ENCODE measurements around the gene ACOX1. TPM values are rescaled to one million over a fixed set of nuclear protein-coding genes. Genes with fewer than 3 reads are reported as not detected.

Gene ACOX1
- total RNA-seq, 1 donor from 2014 or later = 67.1 TPM

GRCh38 chr17:75898791-75899190 is 80.2 kb downstream of the ACOX1 start:
- Histone ChIP-seq H3K27me3 (ENCODE audit: low read depth) (no peaks in the 10 kb centered on the region), H3K36me3 (peaks cover 60% of the 10 kb centered on the region), H3K27ac (no peak overlapping the region), H3K4me3 (no peak overlapping the region), H3K9me3 (no peaks in the 10 kb centered on the region), H3K4me1 (peaks cover 36% of the 10 kb centered on the region)
- TF ChIP-seq CTCF (IDR thresholded peaks at IDR 0.05) = no peak
- intact Hi-C loops (cut with DNase I) = no loop called here
- ATAC-seq = no peak
- DNase-seq = peak; percentile 46

GRCh38 chr17:75898065-75898464 is 80.9 kb downstream of the ACOX1 start:
- DNase-seq (no peak), ATAC-seq (no peak)
- no peak for TF ChIP-seq CTCF (IDR thresholded peaks at IDR 0.05)
- intact Hi-C loops (cut with DNase I) = no loop called here
- Histone ChIP-seq H3K27ac (no peak overlapping the region), H3K9me3 (no peaks in the 10 kb centered on the region), H3K27me3 (ENCODE audit: low read depth) (no peaks in the 10 kb centered on the region), H3K36me3 (peaks cover 55% of the 10 kb centered on the region), H3K4me1 (peaks cover 30% of the 10 kb centered on the region), H3K4me3 (no peak overlapping the region)

GRCh38 chr17:75897160-75898019 is 81.6 kb downstream of the ACOX1 start:
- Histone ChIP-seq H3K36me3 (peaks cover 52% of the 10 kb centered on the region), H3K4me1 (peaks cover 30% of the 10 kb centered on the region), H3K4me3 (peak overlapping the region; percentile 83), H3K27me3 (ENCODE audit: low read depth) (no peaks in the 10 kb centered on the region), H3K9me3 (no peaks in the 10 kb centered on the region), H3K27ac (peak overlapping the region; percentile 98)
- DNase-seq = no peak
- TF ChIP-seq CTCF (IDR thresholded peaks at IDR 0.05) = no peak
- no peak for ATAC-seq
- intact Hi-C loops (cut with DNase I) = no loop called here

GRCh38 chr17:75896415-75897159 is 82.4 kb downstream of the ACOX1 start, which contains the start of gene TRIM65:
TSS of gene TRIM65 (minus strand) at chr17:75896951. CDS start at chr17:75896937, 14 bp downstream.
- H3K4me1 ChIP-seq = peaks cover 30% of the 10 kb centered on the region
- H3K36me3 ChIP-seq = peaks cover 52% of the 10 kb centered on the region
- intact Hi-C loops (cut with DNase I) = no loop called here

More at GRCh38 chr17:75896415-75897159, 82.4 kb downstream of the ACOX1 start, which contains the start of gene TRIM65:
- TF ChIP-seq CTCF (IDR thresholded peaks at IDR 0.05) = peak; percentile 29
- peak within 1 kb of the TSS; percentile 98 for H3K27ac ChIP-seq
- peak; percentile 91 for DNase-seq
- peak within 1 kb of the TSS; percentile 83 for H3K4me3 ChIP-seq
- ATAC-seq = peak; percentile 91 to 93
- H3K27me3 ChIP-seq (ENCODE audit: low read depth) = no peaks in the 10 kb centered on the region
- no peaks in the 10 kb centered on the region for H3K9me3 ChIP-seq
